ENCODE results near the gene DACT1. TPM values are rescaled to one million over a fixed set of nuclear protein-coding genes. Genes with fewer than 3 reads are reported as not detected.

The DACT1 gene
- total RNA-seq, 1 experiment from 2014 or later = not detected

DNA sequence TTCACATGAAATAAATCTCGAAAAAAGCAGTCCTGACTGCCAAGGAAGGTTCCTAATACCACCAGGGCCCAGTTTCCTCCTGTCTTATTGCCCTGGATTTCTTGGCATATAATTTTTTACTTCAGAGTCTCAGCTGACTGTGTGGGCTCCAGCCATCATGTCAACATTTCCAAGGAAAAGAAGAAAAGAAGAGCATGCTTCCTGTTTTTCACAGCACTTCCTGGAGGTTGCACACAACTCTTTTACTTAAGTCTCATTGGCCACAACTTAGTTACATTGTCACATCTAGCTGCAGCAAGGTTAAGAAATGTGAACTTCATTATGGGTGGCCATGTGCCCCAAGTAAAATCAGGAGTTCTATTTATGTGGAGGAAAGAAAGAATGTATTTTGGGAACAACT lies 24.3 kb downstream of the DACT1 start:
- H3K4me3 Mint-ChIP-seq (ENCODE audit: low read depth, unreplicated experiment) = no peak overlapping the region
- no peaks in the 10 kb centered on the region for H3K4me1 Mint-ChIP-seq (ENCODE audit: low read depth, unreplicated experiment)
- H3K9me3 Mint-ChIP-seq (ENCODE audit: low read depth, unreplicated experiment) = no peaks in the 10 kb centered on the region
- CTCF ChIA-PET = no interaction called here
- TF ChIP-seq, protein P1, sequence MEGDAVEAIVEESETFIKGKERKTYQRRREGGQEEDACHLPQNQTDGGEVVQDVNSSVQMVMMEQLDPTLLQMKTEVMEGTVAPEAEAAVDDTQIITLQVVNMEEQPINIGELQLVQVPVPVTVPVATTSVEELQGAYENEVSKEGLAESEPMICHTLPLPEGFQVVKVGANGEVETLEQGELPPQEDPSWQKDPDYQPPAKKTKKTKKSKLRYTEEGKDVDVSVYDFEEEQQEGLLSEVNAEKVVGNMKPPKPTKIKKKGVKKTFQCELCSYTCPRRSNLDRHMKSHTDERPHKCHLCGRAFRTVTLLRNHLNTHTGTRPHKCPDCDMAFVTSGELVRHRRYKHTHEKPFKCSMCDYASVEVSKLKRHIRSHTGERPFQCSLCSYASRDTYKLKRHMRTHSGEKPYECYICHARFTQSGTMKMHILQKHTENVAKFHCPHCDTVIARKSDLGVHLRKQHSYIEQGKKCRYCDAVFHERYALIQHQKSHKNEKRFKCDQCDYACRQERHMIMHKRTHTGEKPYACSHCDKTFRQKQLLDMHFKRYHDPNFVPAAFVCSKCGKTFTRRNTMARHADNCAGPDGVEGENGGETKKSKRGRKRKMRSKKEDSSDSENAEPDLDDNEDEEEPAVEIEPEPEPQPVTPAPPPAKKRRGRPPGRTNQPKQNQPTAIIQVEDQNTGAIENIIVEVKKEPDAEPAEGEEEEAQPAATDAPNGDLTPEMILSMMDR (IDR thresholded peaks at IDR 0.05; ENCODE audit: unreplicated experiment) = no peak
- DNase-seq = no peak
- no peaks in the 10 kb centered on the region for H3K27me3 Mint-ChIP-seq (ENCODE audit: unreplicated experiment)
- intact Hi-C loops (cut with micrococcal nuclease; ENCODE audit: unreplicated experiment) = no loop called here
- no peaks in the 10 kb centered on the region for H3K36me3 Mint-ChIP-seq (ENCODE audit: insufficient read depth, unreplicated experiment)
- no TSS peak for BruUV-seq (replicated peaks)
- H3K27ac Mint-ChIP-seq (ENCODE audit: unreplicated experiment) = no peak overlapping the region

DNA sequence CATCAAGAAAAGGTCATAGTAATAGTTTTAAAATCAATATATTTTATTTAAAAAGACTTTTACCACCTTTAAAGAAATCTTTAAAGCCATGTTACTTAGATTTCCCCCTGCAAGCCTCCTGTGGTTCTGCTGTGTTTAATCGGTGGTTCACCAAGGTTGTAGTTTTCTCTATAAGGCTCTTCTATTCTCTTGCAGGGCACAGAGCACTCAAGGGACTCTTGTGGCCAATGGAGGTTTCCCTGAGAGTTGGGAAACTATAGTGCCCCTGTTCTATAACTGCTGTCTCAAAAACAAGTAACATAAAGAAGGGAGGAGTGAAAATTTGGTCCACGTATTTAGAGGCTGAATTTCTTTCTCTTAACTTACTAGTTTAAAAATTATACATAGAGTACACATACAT lies 25.0 kb downstream of the DACT1 start:
- no peak overlapping the region for H3K27ac Mint-ChIP-seq (ENCODE audit: unreplicated experiment)
- TF ChIP-seq, protein P1 (IDR thresholded peaks at IDR 0.05; ENCODE audit: unreplicated experiment) = no peak
- intact Hi-C loops (cut with micrococcal nuclease; ENCODE audit: unreplicated experiment) = no loop called here
- H3K27me3 Mint-ChIP-seq (ENCODE audit: unreplicated experiment) = no peaks in the 10 kb centered on the region
- DNase-seq = no peak
- H3K9me3 Mint-ChIP-seq (ENCODE audit: low read depth, unreplicated experiment) = no peaks in the 10 kb centered on the region
- H3K4me3 Mint-ChIP-seq (ENCODE audit: low read depth, unreplicated experiment) = no peak overlapping the region
- BruUV-seq (replicated peaks) = no TSS peak
- no peaks in the 10 kb centered on the region for H3K36me3 Mint-ChIP-seq (ENCODE audit: insufficient read depth, unreplicated experiment)
- CTCF ChIA-PET = no interaction called here
- no peaks in the 10 kb centered on the region for H3K4me1 Mint-ChIP-seq (ENCODE audit: low read depth, unreplicated experiment)

DNA sequence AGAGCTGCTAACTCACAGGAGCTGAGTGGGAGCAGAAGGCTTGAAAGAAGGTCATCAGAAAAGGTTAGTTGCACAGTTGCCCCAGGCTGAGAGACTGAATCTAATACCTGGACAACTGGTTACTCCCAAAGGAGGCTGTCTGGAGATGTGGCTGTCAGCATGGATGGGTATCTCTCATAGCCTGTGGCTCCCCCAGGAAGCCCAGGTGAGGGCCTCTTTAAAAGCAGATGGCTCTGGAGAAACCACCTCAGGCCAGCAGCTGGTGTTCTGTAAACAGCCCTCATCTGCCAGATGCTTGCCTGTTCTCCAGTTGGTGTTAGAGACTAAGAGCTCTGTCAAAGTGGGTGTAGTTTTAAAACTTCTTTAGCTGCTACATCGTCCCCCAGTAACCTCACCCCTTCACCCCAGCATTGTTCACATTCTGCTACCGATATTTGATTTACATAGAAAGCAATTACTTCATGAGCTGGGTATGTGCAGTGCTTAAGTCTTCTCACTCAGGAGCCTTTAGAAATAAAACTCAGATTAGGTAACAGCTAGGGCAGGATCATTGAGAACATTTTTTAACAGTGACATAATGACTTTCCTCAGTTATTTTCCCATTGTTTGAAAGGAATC lies 25.8 kb downstream of the DACT1 start:
- Mint-ChIP-seq H3K36me3 (ENCODE audit: insufficient read depth, unreplicated experiment) (no peaks in the 10 kb centered on the region), H3K4me1 (ENCODE audit: low read depth, unreplicated experiment) (no peaks in the 10 kb centered on the region), H3K4me3 (ENCODE audit: low read depth, unreplicated experiment) (no peak overlapping the region), H3K27ac (ENCODE audit: unreplicated experiment) (no peak overlapping the region), H3K9me3 (ENCODE audit: low read depth, unreplicated experiment) (no peaks in the 10 kb centered on the region), H3K27me3 (ENCODE audit: unreplicated experiment) (peaks cover 7% of the 10 kb centered on the region)
- BruUV-seq (replicated peaks) = no TSS peak
- TF ChIP-seq, protein P1 (IDR thresholded peaks at IDR 0.05; ENCODE audit: unreplicated experiment) = no peak
- CTCF ChIA-PET = interaction anchor here (0.7 kb wide), 1 partner anchor 131 kb away, joined by 3 read pairs; no protein-coding TSS in a partner anchor
- intact Hi-C loops (cut with micrococcal nuclease; ENCODE audit: unreplicated experiment) = no loop called here
- DNase-seq = no peak

DNA sequence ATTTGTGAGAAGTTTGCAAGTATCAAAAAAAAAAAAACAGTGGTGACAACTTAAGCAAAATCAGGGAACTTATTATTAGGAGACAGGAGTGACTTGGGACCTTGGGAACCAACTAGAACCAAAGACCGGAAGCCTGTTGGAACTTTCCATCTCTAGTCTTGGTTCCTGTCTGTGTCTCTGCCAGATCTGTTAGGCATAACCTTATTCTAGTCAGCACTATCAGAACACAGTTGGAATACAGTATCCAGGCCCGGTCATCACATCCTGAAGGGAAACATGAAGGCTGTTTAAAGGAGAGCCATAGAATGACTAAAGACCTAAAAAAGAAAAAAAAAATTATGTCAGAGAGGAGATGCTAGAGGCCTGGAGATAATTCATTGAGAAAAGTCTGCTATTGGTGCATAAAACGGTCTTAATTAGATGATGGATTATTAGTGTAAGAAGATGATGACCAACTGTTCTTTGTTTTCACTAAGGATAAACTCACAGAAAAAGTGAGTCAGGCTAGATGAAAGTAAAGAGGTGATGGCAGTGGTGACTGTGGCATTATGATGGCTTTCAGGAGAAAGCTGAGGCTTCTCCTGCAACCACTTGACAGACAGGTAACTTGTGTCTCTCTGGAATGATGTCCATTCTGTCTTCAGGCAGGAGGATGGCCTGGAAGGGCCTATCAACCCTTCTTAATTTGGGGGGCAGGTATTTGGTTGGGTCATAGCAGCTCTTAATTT lies 28.2 kb downstream of the DACT1 start:
- Mint-ChIP-seq H3K9me3 (ENCODE audit: low read depth, unreplicated experiment) (no peaks in the 10 kb centered on the region), H3K27me3 (ENCODE audit: unreplicated experiment) (peaks cover 16% of the 10 kb centered on the region), H3K36me3 (ENCODE audit: insufficient read depth, unreplicated experiment) (no peaks in the 10 kb centered on the region), H3K4me1 (ENCODE audit: low read depth, unreplicated experiment) (no peaks in the 10 kb centered on the region), H3K27ac (ENCODE audit: unreplicated experiment) (no peak overlapping the region), H3K4me3 (ENCODE audit: low read depth, unreplicated experiment) (no peak overlapping the region)
- TF ChIP-seq, protein P1 (IDR thresholded peaks at IDR 0.05; ENCODE audit: unreplicated experiment) = no peak
- no TSS peak for BruUV-seq (replicated peaks)
- intact Hi-C loops (cut with micrococcal nuclease; ENCODE audit: unreplicated experiment) = no loop called here
- CTCF ChIA-PET = no interaction called here
- DNase-seq = no peak
